Peyer's patch (tissue), 4 donors: ENCODE measurements around the gene ZNF519.

Experiments
- CTCF ChIP-seq, 6 experiments: fragments of 450-650 bp in 4 of 6; fragments of 200-600 bp in 2 of 6; sonication (generic) in 1 of 6; IDR thresholded peaks; one replicate each; pipeline ENCODE4 v1.5.1; 2017 to 2019; ENCODE audit warnings: antibody characterized with exemption in 6 of 6, mild to moderate bottlenecking in 3 of 6, moderate library complexity in 1 of 6
- POLR2A ChIP-seq, 2 donors: fragments of 450-650 bp; IDR thresholded peaks; one replicate each; pipeline ENCODE4 v1.5.1; 2017; ENCODE audit warnings: antibody characterized with exemption in 2 of 2, mild to moderate bottlenecking in 2 of 2, moderate library complexity in 2 of 2

- TF ChIP-seq CTCF (IDR thresholded peaks at IDR 0.05) (no peak), POLR2A (IDR thresholded peaks at IDR 0.05) (no peak)
Observed at GRCh38 chr18:14120926-14121325, 11.3 kb downstream of the ZNF519 start.
